Measurements from ENCODE around the gene KIF5A. TPM values are rescaled to one million over a fixed set of nuclear protein-coding genes. Genes with fewer than 3 reads are reported as not detected.

The KIF5A gene
- total RNA-seq, 6 experiments from 2014 or later, result 1.0 to 1.8 (median 1.2) TPM

DNA sequence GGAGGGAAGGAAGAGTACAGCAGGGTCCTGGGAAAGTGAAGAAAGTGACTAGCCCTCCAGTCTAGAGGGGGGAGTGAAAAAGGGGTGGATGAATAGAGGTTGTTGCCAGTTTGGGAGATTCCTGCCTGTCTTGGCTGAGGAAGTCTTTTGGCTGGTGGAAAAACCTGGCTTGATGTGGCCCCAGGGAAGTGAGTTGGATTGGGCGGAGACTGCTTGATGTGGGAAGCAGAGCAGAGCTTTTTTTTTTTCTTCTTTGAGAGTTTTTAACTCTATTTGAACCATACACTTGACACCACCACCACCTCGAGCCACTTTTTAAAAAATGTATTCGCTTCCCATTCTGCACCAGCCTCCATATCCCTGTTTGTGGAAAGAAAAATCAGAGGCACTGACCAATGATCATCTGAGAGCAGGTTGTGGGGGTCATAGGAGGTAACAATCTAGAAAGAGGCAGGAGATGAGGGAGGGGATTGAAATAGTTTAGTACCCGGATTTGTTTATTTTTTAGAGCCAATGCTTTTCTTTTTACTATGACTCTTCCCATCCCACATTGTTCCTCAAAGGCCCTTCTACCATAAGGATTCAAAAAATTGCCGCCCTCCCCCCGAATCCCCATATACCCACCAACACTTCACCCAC, 54.1 kb downstream of the KIF5A start:
- H3K27me3 Mint-ChIP-seq (ENCODE audit: insufficient read depth), result peaks cover 3% of the 10 kb centered on the region; the same call in 1 of the 2 replicates
- TF ChIP-seq, protein P1, sequence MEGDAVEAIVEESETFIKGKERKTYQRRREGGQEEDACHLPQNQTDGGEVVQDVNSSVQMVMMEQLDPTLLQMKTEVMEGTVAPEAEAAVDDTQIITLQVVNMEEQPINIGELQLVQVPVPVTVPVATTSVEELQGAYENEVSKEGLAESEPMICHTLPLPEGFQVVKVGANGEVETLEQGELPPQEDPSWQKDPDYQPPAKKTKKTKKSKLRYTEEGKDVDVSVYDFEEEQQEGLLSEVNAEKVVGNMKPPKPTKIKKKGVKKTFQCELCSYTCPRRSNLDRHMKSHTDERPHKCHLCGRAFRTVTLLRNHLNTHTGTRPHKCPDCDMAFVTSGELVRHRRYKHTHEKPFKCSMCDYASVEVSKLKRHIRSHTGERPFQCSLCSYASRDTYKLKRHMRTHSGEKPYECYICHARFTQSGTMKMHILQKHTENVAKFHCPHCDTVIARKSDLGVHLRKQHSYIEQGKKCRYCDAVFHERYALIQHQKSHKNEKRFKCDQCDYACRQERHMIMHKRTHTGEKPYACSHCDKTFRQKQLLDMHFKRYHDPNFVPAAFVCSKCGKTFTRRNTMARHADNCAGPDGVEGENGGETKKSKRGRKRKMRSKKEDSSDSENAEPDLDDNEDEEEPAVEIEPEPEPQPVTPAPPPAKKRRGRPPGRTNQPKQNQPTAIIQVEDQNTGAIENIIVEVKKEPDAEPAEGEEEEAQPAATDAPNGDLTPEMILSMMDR (IDR thresholded peaks at IDR 0.05), result no peak
- H3K36me3 Mint-ChIP-seq (ENCODE audit: low read depth), result no peaks in the 10 kb centered on the region; the same call in 1 of the 2 replicates
- H3K27ac Mint-ChIP-seq, result peak overlapping the region; percentile 91
- peak overlapping the region; percentile 90 for H3K4me3 Mint-ChIP-seq
- DNase-seq, result peak; percentile 45
- no peaks in the 10 kb centered on the region for H3K9me3 Mint-ChIP-seq
- peaks cover 21% of the 10 kb centered on the region for H3K4me1 Mint-ChIP-seq (ENCODE audit: low read depth)

DNA sequence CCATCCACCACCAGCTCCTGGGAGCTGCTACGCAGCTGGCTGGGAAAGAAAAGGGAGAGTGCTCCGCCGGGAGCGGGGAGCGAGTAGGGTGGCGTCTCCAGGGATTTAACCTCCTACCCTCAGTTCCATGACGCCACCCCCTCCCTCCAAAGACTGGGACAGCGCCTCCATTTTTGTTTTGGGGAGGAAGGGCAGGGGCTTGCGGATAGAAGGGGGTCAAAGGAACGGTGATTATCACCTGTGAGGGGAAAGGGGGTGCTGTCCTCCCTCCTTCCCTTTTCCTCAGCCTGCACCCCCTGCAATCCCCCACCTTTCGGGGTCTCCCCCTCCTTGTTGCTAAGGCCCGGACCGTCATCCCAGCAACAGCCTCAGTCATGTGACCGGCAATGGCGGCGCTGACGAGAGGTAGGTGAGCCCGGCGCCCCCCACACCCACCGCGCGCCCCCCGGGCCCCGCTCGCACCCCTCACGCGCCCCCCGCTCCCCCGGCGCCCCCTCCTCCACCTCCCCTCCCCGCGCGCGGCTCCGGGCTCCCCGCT, 54.7 kb downstream of the KIF5A start, which contains the start of gene DTX3:
TSS of gene DTX3 (plus strand) at position 371 of the 538 bp plus-strand sequence. CDS start 1,694 bp downstream, outside the sequence.
- Mint-ChIP-seq H3K4me1 (ENCODE audit: low read depth) (peaks cover 21% of the 10 kb centered on the region), H3K9me3 (no peaks in the 10 kb centered on the region), H3K4me3 (peak within 1 kb of the TSS; percentile 90), H3K27ac (peak within 1 kb of the TSS; percentile 91), H3K27me3 (ENCODE audit: insufficient read depth) (peaks cover 3% of the 10 kb centered on the region), H3K36me3 (ENCODE audit: low read depth) (no peaks in the 10 kb centered on the region; the same call in 1 of the 2 replicates)
- DNase-seq, result no peak
- TF ChIP-seq, protein P1 (IDR thresholded peaks at IDR 0.05), result no peak; the same call in 1 of the 2 replicates

DNA sequence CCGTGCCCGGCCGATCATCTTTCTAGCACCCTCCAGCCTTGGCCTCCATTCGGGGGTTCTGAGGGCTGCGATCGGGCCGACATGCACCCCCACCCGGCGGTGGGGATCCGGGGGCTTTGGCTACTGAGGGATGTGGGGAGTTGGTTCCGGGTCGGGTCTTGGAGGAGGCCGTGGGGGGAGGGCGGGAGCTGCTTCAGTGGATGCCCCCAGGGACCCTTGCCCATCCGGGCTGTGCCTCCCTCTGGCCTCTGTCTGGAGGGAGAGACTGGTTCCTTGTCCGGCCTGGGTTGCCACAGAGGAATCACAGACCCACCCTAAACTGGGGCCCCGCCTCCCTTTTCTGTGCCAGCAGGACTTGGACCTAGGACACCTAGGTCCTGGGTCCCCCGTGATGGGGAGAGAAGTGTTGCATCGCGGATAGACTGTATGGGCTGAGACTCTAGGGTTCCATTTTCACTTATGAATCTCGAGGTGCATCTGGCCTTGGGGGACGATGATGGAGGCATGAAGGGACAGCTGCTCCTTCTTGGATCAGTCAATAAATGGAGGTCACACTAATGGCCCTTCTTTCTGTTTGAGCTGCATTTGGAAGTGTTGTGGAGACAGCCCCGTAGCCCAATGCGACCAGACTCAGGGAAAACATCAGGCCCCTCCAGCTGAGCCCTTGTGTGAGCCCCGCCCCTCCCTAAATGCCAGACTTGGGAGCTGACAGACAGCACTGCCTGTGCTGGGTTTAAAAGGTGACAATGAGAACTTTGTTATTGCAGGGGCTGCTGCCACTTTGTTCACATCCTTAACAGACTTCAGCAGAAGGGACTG, 55.4 kb downstream of the KIF5A start:
- DNase-seq, result no peak
- Mint-ChIP-seq H3K27ac (peak overlapping the region; percentile 91), H3K27me3 (ENCODE audit: insufficient read depth) (peaks cover 3% of the 10 kb centered on the region), H3K4me1 (ENCODE audit: low read depth) (peaks cover 22% of the 10 kb centered on the region), H3K4me3 (peak overlapping the region; percentile 90), H3K36me3 (ENCODE audit: low read depth) (no peaks in the 10 kb centered on the region; the same call in 1 of the 2 replicates), H3K9me3 (no peaks in the 10 kb centered on the region)
- TF ChIP-seq, protein P1 (IDR thresholded peaks at IDR 0.05), result no peak

DNA sequence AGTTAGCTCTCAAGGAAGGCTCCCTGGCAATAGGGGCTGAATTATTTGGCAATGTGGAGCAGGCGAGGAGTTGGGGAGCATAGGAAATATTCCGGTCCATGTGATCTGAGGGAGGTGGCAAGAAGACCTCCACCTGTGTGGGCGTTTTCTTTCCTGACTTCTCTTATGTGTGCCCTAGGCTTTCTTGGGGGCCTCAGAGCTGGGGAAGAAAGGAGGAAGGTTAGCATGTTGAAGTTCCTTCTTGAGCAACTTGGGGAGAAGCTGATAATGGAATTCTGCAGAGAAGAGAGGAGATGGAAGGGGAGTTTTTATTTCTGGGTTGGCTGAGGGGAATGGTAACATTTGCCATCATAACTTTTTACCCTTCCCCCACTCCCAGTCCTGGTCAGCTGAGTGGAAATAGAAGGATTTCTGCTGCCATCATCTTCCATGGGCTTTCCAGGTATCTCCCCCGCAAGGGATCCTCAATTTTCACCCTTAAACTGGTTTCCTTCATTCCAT, 56.0 kb downstream of the KIF5A start:
- no peaks in the 10 kb centered on the region for H3K9me3 Mint-ChIP-seq
- DNase-seq, result no peak
- peaks cover 26% of the 10 kb centered on the region for H3K4me1 Mint-ChIP-seq (ENCODE audit: low read depth)
- H3K4me3 Mint-ChIP-seq, result peak overlapping the region; percentile 90
- H3K27ac Mint-ChIP-seq, result peak overlapping the region; percentile 91
- H3K36me3 Mint-ChIP-seq (ENCODE audit: low read depth), result no peaks in the 10 kb centered on the region; the same call in 1 of the 2 replicates
- TF ChIP-seq, protein P1 (IDR thresholded peaks at IDR 0.05), result no peak
- H3K27me3 Mint-ChIP-seq (ENCODE audit: insufficient read depth), result peaks cover 4% of the 10 kb centered on the region

DNA sequence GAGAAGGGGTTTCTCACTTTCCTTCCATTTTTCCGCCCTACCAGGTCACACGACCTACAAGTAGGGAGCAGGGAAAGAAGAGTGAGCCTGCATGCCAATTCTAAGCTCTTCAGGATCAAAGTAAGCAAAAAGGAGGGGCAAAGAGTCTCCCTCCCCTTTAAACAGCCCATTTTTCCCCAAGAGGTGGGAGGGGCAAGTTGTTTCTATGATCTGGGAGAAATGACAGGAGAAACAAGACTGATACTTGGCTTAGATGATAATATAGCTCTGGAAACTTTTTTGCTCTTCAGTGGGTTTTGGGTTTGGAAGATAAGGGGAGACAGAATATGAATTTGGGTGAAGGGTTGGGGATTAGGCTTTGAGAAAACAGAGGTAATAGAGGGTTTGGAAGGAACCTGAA, 56.6 kb downstream of the KIF5A start:
- H3K4me1 Mint-ChIP-seq (ENCODE audit: low read depth), result peaks cover 26% of the 10 kb centered on the region
- H3K4me3 Mint-ChIP-seq, result no peak overlapping the region
- H3K27ac Mint-ChIP-seq, result no peak overlapping the region
- no peaks in the 10 kb centered on the region for H3K9me3 Mint-ChIP-seq
- TF ChIP-seq, protein P1 (IDR thresholded peaks at IDR 0.05), result no peak
- H3K36me3 Mint-ChIP-seq (ENCODE audit: low read depth), result no peaks in the 10 kb centered on the region; the same call in 1 of the 2 replicates
- DNase-seq, result no peak
- H3K27me3 Mint-ChIP-seq (ENCODE audit: insufficient read depth), result peaks cover 4% of the 10 kb centered on the region
